H1 (cell line): Measurements from ENCODE around the gene MIPOL1. TPM values are rescaled to one million over a fixed set of nuclear protein-coding genes. Genes with fewer than 3 reads are reported as not detected.

Experiments used
- CTCF ChIA-PET: fragments of 300-600 bp; sonication (Branson Sonifier 250); formaldehyde crosslinking; loops from one replicate; lab custom pipeline; 2021; ENCODE audit not compliant: partially characterized antibody; lab: Charles Lee
- POLR2A ChIA-PET: fragments of 300-600 bp; sonication (Branson Sonifier 250); formaldehyde crosslinking; loops from one replicate; lab custom pipeline; 2021; ENCODE audit warnings: inconsistent platforms; ENCODE audit not compliant: partially characterized antibody; lab: Charles Lee
- DNase-seq, 2 experiments: peaks; one replicate each; pipeline versions ENCODE4 v3.0.0 to v3.0.0-alpha.2; 2010 to 2022; ENCODE audit warnings: low spot score in 2 of 2, low read depth in 1 of 2, mixed read lengths in 1 of 2
- FAIRE-seq: peaks from 2 replicates; lab custom pipeline; 2011; peaks lifted over from hg19 to GRCh38; lab: Jason Lieb, UNC
- H2AFZ ChIP-seq: 2 replicates; pipeline ENCODE4 v1.8.1; 2012; ENCODE audit warnings: low read length, inconsistent platforms
- H2AK5ac ChIP-seq: 2 replicates; pipeline ENCODE4 v1.6.1; 2013; ENCODE audit warnings: low read depth, low read length
- H2BK120ac ChIP-seq: replicated peaks from 2 replicates; pipeline ENCODE3; 2013; ENCODE audit warnings: low read depth, low read length, inconsistent platforms
- H2BK12ac ChIP-seq: 2 replicates; pipeline ENCODE4 v1.6.1; 2013; ENCODE audit warnings: low read depth, low read length
- H2BK15ac ChIP-seq: 2 replicates; pipeline ENCODE4 v1.6.1; 2013; ENCODE audit warnings: low read length
- H2BK20ac ChIP-seq: 2 replicates; pipeline ENCODE4 v1.6.1; 2013; ENCODE audit warnings: low read length
- H2BK5ac ChIP-seq: 2 replicates; pipeline ENCODE4 v1.6.1; 2013; ENCODE audit warnings: low read depth, low read length
- H3K14ac ChIP-seq: 2 replicates; pipeline ENCODE4 v1.6.1; 2013; ENCODE audit warnings: inconsistent platforms; ENCODE audit not compliant: insufficient read length
- H3K18ac ChIP-seq: 2 replicates; pipeline ENCODE4 v1.6.1; 2013; ENCODE audit warnings: low read length; ENCODE audit errors: extremely low read depth
- H3K23ac ChIP-seq: 2 replicates; pipeline ENCODE4 v1.6.1; 2013; ENCODE audit warnings: inconsistent platforms; ENCODE audit not compliant: insufficient read length
- H3K23me2 ChIP-seq: 2 replicates; pipeline ENCODE4 v1.6.1; 2013; ENCODE audit warnings: low read depth, low read length
- H3K27ac ChIP-seq: 2 replicates; pipeline ENCODE4 v1.6.1; 2011; ENCODE audit warnings: low read depth, low read length, inconsistent platforms
- H3K27me3 ChIP-seq, 4 experiments: replicated peaks in 1 of 4; 1 replicate in 1 of 4; 2 replicates in 3 of 4; pipeline versions ENCODE4 v1.6.1 to v1.8.1; 2011 to 2013; ENCODE audit warnings: low read length in 3 of 4, mild to moderate bottlenecking in 3 of 4, inconsistent platforms in 2 of 4, mixed read lengths in 2 of 4, moderate library complexity in 1 of 4; ENCODE audit not compliant: control insufficient read depth in 3 of 4, insufficient read depth in 3 of 4; ENCODE audit errors: extremely low read depth in 1 of 4
- H3K36me3 ChIP-seq, 4 experiments: 2 replicates each; pipeline versions ENCODE4 v1.6.1 to v1.8.1; 2011 to 2013; ENCODE audit warnings: mild to moderate bottlenecking in 4 of 4, low read length in 3 of 4, moderate library complexity in 2 of 4, control low read depth in 1 of 4, inconsistent platforms in 1 of 4; ENCODE audit not compliant: insufficient read depth in 4 of 4, control insufficient read depth in 2 of 4
- H3K4ac ChIP-seq: replicated peaks from 2 replicates; pipeline ENCODE3; 2013; ENCODE audit warnings: low read length, low read depth, mixed read lengths, inconsistent platforms; ENCODE audit not compliant: insufficient read length
- H3K4me1 ChIP-seq, 4 experiments: replicated peaks in 1 of 4; 1 replicate in 1 of 4; 2 replicates in 3 of 4; pipeline versions ENCODE4 v1.6.1 to v1.8.1; 2011 to 2013; ENCODE audit warnings: low read length in 3 of 4, inconsistent platforms in 2 of 4, mixed read lengths in 1 of 4; ENCODE audit not compliant: insufficient read depth in 4 of 4, control insufficient read depth in 3 of 4
- H3K4me2 ChIP-seq, 2 experiments: 2 replicates each; pipeline versions ENCODE4 v1.6.1 to v1.8.1; 2011 to 2013; ENCODE audit warnings: low read depth in 2 of 2, low read length in 2 of 2, control low read depth in 1 of 2, inconsistent platforms in 1 of 2, mild to moderate bottlenecking in 1 of 2; ENCODE audit not compliant: insufficient read depth in 1 of 2
- H3K4me3 ChIP-seq, 4 experiments: fragments of 200-600, 300-600 bp in 1 of 4; sonication (generic), shearing (Covaris generic), sonication (Bioruptor Twin) in 1 of 4; 2 replicates each; pipeline versions ENCODE4 v1.5.1 to v1.8.1; 2011 to 2016; ENCODE audit warnings: low read length in 4 of 4, low read depth in 3 of 4, control low read depth in 2 of 4, inconsistent platforms in 2 of 4, mild to moderate bottlenecking in 2 of 4, mixed read lengths in 1 of 4, moderate library complexity in 1 of 4; ENCODE audit not compliant: insufficient read depth in 2 of 4; ENCODE audit errors: extremely low read depth in 1 of 4
- H3K56ac ChIP-seq: replicated peaks from 2 replicates; pipeline ENCODE3; 2013; ENCODE audit warnings: low read depth, mild to moderate bottlenecking, mixed read lengths, low read length, inconsistent platforms; ENCODE audit not compliant: insufficient read length
- H3K79me1 ChIP-seq: 2 replicates; pipeline ENCODE4 v1.6.1; 2013; ENCODE audit warnings: low read depth, low read length, control low read depth
- H3K79me2 ChIP-seq, 2 experiments: 2 replicates each; pipeline versions ENCODE4 v1.6.1 to v1.8.1; 2012 to 2013; ENCODE audit warnings: low read length in 2 of 2, mild to moderate bottlenecking in 2 of 2, inconsistent platforms in 1 of 2; ENCODE audit not compliant: insufficient read depth in 2 of 2, control insufficient read depth in 1 of 2
- H3K9ac ChIP-seq, 4 experiments: replicated peaks in 1 of 4; 1 replicate in 1 of 4; 2 replicates in 3 of 4; pipeline versions ENCODE4 v1.6.1 to v1.8.1; 2011 to 2013; ENCODE audit warnings: low read depth in 3 of 4, low read length in 3 of 4, control low read depth in 2 of 4, mild to moderate bottlenecking in 2 of 4, moderate library complexity in 2 of 4, inconsistent platforms in 1 of 4; ENCODE audit errors: extremely low read depth in 1 of 4
- H3K9me3 ChIP-seq, 2 experiments: 2 replicates each; pipeline versions ENCODE4 v1.6.1 to v1.8.1; 2012 to 2013; ENCODE audit warnings: mild to moderate bottlenecking in 2 of 2, moderate library complexity in 2 of 2, control low read depth in 1 of 2, inconsistent platforms in 1 of 2, low read depth in 1 of 2, low read length in 1 of 2, mixed read lengths in 1 of 2; ENCODE audit not compliant: insufficient read depth in 2 of 2
- H4K20me1 ChIP-seq, 2 experiments: replicated peaks in 1 of 2; 2 replicates each; pipeline versions ENCODE3 to v1.8.1; 2011 to 2013; ENCODE audit warnings: inconsistent platforms in 2 of 2, low read length in 2 of 2, mild to moderate bottlenecking in 1 of 2; ENCODE audit not compliant: insufficient read depth in 2 of 2, control insufficient read depth in 1 of 2
- H4K5ac ChIP-seq: 2 replicates; pipeline ENCODE4 v1.6.1; 2013; ENCODE audit warnings: low read length, low read depth, mixed read lengths, inconsistent platforms; ENCODE audit not compliant: insufficient read length
- H4K8ac ChIP-seq: 2 replicates; pipeline ENCODE4 v1.8.0; 2013; ENCODE audit warnings: mild to moderate bottlenecking, moderate library complexity, low read length, inconsistent platforms; ENCODE audit not compliant: insufficient read depth; ENCODE audit errors: extremely low read depth
- H4K91ac ChIP-seq: replicated peaks from 2 replicates; pipeline ENCODE3; 2013; ENCODE audit warnings: low read length, mixed read lengths, inconsistent platforms; ENCODE audit not compliant: insufficient read length
- CEBPB ChIP-seq: IDR thresholded peaks from 2 replicates; pipeline ENCODE4 v1.6.1; 2012; ENCODE audit warnings: low read depth, low read length
- CHD2 ChIP-seq: IDR thresholded peaks from 2 replicates; pipeline ENCODE4 v1.6.1; 2012; ENCODE audit warnings: low read length, improper control_type of control experiment
- RBBP5 ChIP-seq: IDR thresholded peaks from 2 replicates; pipeline ENCODE4 v1.7.1; 2012; ENCODE audit warnings: low read depth, mild to moderate bottlenecking, inconsistent platforms, low read length, moderate library complexity, borderline replicate concordance
- RXRA ChIP-seq: IDR thresholded peaks from 2 replicates; pipeline ENCODE4 v1.6.1; 2011; ENCODE audit warnings: low read depth, mild to moderate bottlenecking, low read length, moderate library complexity; ENCODE audit not compliant: insufficient read depth
- polyA plus RNA-seq, 7 experiments: library from polyadenylated mRNA; depleted of rRNA in 3 of 7; stranded (reverse) in 5 of 7; unstranded in 2 of 7; fragments of >200 nt in 5 of 7; fragments of 200-250 nt in 2 of 7; gene quantifications; 1 replicate in 5 of 7; 2 replicates in 1 of 7; 4 replicates in 1 of 7; pipeline versions ENCODE4 v1.2.1 to v1.2.3, GENCODE V29; 2011 to 2013; ENCODE audit warnings: missing spikeins in 2 of 7, mixed read lengths in 2 of 7
- total RNA-seq: library from RNA; stranded (reverse); fragmentation: NEBNext Ultra II Directional; extraction: Animal tissue kit (Norgen Biotek cat#: 25700); gene quantifications from 2 replicates; pipeline ENCODE4 v1.2.1, GENCODE V29; 2021

The MIPOL1 gene
- total and polyA plus RNA-seq, 2 of the 8 experiments (the other 6 are each of a cell fraction or from before 2014, with no cell fraction given), result 2.8 to 23.9 TPM

GRCh38 chr14:37213016-37213415 is 15.3 kb downstream of the MIPOL1 start:
- Histone ChIP-seq H3K14ac (no peak overlapping the region), H3K36me3 (no peaks in the 10 kb centered on the region; a peak in 2 of 8 replicates), H2BK15ac (no peak overlapping the region), H3K56ac (no peak overlapping the region), H3K79me2 (peaks cover 3 to 4% of the 10 kb centered on the region in 2 experiments; a peak in 3 of 4 replicates), H3K9me3 (no peaks in the 10 kb centered on the region; a peak in 1 of 4 replicates), H2AK5ac (no peak overlapping the region), H3K4ac (no peak overlapping the region), H4K5ac (no peak overlapping the region), H4K8ac (no peak overlapping the region), H2BK5ac (no peak overlapping the region), H3K4me3 (no peak overlapping the region), H2AFZ (no peak overlapping the region), H3K4me2 (no peak overlapping the region), H3K27me3 (no peaks in the 10 kb centered on the region), H4K91ac (no peak overlapping the region), H3K9ac (no peak overlapping the region), H2BK12ac (no peak overlapping the region), H3K79me1 (no peaks in the 10 kb centered on the region; the same call in 1 of the 2 replicates), H2BK120ac (no peak overlapping the region), H3K4me1 (no peaks in the 10 kb centered on the region), H3K27ac (no peak overlapping the region), H2BK20ac (no peak overlapping the region), H4K20me1 (no peaks in the 10 kb centered on the region), H3K23ac (no peak overlapping the region), H3K23me2 (no peaks in the 10 kb centered on the region), H3K18ac (no peak overlapping the region)
- CTCF ChIA-PET, result no interaction called here
- DNase-seq, result no peak
- POLR2A ChIA-PET, result no interaction called here
- no peak for FAIRE-seq
- TF ChIP-seq CEBPB (no peak), CHD2 (no peak), RBBP5 (no peak), RXRA (no peak)
